HG03135 (cell line): Measurements from ENCODE around the gene MAML3.

Experiments
- ATAC-seq: cut with Tn5 transposase; IDR thresholded peaks from one replicate; pipeline ENCODE4 v1.9.1; 2021; ENCODE audit warnings: mild to moderate bottlenecking, moderate library complexity; ENCODE audit not compliant: unreplicated experiment

Gene MAML3

DNA sequence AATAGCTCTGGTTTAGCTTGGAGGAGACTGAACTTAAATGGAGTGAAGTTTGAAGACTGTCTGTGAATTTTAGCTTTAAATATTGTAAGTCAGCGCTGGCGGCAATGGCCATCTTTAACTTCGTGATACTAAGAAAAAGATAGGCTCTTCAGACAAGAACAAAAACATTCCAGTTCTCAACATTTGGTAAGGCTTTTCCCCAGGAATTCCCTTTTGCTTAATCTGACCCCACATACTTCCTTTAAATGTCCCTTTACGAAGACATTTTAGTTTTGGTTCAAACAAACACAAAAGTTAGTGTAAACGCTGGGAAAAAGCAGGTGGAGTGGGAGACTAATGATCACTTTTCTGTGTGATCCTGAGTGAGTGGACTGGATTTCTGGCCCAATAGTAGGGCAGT lies 106.2 kb downstream of the MAML3 start:
- no peak for ATAC-seq

DNA sequence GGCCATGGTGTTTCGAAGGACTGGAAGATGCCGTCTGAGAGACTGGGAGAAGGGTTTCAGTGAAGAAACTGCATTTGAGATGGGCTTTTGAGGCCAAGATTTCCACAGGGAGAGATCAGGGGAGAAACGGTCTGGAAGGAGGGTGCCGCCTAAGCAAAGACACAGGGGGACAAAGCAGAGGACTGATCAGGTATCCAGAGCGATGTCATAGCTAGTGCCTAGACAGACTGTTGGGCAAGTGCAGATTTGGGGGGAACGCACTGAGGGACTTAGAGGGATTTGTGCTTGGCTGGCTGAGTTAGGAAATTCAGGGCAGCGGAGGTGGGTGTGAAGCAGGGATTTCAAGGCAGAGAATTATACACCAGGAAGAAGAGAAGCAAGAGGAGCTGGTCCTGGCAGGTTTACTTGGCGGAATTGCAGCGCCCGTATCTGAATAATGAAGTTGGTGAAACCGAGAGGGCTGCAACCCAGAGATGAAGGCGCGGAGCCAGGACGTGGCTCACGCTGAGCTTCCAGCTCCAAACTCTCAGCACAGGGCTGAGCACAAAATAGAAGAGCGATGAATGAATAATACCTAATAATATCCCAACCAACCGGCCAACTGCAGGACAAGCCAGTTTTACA lies 106.9 kb downstream of the MAML3 start:
- ATAC-seq: no peak

DNA sequence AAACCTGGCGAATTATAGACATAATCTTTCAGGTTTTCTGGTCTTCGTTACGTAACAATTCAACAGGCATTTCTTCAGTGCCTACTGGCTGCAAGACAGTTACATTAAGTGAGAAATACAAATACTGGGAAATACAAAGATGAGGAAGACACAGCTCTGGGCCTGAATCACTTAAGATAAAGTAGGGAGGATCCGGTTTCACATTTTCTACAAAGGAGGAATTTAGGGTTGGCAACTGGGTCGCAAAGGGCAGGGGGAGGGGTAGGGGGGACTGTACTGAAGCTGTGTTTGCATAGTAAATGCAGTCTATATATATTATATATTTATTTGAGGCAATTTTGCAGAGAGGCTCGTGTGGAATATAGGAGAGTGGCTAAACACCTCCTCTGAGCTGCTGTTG lies 107.4 kb downstream of the MAML3 start:
- ATAC-seq: no peak

DNA sequence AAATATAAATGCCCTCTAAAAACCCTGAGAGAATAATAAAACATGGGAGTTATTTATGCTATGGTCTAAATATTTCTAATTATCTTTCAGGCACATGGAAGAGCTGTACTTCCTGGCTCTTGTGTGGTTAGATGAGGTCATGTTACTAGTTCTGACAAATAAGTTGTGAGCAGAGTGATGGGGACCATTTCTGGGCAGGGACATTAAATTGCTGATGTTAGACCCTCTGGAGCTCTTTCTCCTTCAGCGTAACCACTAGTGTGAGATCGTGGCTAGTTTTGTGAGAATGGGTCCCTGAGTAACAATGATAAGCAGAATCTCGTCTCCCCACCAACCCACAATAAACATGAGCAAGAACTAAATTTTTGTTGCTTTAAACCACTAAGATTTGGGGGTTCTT lies 108.0 kb downstream of the MAML3 start:
- ATAC-seq: no peak

DNA sequence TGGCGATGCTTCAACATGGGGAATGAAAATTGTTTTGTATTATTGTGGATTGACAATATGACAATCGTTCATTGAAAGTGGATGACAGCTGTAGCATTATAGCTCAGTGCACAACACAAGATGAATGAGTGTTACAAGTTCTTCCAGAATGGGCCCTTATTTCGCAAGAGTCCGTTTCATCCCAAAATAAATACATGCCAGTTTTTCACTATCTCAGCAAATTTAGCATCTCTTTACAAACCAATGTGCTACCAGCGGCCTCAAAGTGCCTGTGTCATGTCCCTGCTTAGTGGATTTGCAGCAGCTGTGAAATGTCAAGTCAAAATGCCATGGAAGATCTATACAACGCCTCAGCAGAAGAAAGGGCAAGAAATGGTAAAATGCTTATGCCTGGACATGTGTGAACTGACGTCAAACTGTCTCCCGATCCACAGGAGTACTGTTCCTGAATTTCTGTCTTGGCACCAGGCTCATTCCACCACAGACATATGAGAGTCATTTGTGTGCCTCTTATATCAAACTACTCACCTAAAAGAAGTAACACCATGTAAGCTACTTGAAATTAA lies 109.6 kb downstream of the MAML3 start:
- ATAC-seq: no peak

DNA sequence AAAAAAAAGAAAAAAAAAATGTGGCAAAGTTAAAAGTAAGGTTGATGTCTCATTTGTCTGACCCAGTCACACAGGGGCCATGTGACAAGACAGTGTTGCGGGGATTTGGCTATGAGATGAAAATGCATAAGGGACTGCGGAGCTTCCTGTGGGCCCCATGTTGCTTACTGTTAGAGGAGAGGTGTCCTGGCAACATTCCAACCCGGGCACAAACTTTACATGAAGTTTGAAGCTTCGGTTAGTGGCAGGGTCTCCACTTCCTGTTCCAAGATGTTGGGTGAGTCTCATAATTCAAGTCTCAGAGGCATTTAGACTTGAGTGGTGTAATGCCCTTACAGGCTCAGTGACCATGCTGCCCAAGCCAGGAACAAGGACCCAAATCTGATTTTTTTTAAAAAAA lies 111.3 kb downstream of the MAML3 start:
- no peak for ATAC-seq

- no peak for ATAC-seq
These were observed 115.9 kb downstream of the MAML3 start for GRCh38 chr4:140038031-140038533.

GRCh38 chr4:140037353-140038030 lies 116.5 kb downstream of the MAML3 start:
- ATAC-seq: no peak

GRCh38 chr4:140031706-140032105 lies 122.3 kb downstream of the MAML3 start:
- ATAC-seq: no peak

- ATAC-seq: no peak
These were observed 122.9 kb downstream of the MAML3 start for GRCh38 chr4:140031061-140031460.

DNA sequence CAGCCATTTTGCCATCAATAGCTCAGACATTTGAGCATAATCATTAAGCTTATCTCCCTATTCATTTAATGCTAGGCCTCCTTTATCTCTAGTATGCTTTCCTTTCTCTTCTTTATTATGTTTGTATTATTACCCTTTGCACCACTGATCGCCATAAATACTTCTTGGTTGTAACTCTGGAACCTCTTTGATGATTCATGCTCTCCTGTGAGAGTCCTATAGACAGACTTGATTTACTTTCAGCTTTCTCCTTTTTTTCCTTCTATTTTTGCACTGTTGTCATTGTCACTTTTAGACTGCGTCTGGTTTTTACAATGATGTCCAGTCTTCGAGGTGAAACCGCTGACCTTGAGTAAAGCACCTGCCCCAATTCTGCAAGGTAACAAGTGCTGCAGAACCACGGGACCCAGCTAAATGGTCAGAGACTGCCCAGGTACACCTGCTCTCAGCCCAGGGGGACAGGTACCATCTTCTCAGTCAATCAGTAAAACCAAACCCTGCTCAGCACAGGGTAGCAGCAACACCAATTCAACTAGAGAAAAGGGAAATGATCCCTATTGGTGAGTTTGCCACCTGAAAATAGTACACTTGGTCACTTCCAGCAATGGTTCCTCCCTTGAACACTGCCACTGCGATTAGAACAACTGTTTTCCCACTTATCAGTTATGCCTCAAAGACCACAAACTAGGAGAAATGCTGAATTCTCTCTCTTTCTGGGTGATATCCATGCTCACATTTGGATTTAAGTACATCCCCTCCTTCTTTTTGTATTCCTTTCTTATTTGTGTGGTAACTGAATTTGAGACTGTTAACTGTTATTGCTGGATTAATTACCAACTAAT lies 125.1 kb downstream of the MAML3 start:
- ATAC-seq: no peak

DNA sequence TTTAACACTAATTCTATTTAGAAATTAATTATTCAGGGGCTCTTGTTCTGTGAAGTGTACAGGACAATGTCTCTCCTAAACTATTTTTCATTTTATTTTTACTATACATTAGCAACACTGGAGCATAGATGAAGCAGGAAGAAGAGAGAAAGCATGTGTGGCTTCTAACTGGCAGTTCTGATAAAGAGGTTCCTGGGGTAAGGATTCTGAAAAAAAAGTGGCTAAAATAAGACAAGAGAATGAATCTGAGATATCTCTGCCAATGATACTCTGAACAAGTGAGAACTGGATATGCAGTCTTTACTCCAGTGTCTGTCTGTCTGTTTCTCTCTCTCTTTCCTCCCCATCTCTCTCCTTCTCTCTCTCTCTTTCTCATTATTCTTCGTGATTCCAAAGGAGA lies 125.9 kb downstream of the MAML3 start:
- no peak for ATAC-seq

DNA sequence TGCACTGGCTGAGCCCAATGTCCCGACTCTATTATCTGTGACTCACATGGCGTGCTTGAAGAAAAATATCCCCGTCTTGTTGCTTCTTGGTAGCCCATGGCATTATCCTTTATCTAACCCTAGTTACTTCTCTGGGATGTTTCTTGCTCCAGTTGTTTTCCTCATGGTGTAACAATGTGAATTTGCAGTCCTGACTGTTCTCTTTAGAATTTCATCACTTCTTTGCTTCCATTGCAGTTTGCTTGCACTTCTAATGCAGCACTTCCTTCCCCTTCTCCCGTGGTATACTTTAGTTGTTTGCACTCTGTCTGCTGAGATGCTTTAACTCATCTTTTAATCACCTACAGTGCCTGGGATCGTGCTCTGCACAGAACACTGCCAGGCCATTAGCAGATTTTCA lies 126.9 kb downstream of the MAML3 start:
- no peak for ATAC-seq

DNA sequence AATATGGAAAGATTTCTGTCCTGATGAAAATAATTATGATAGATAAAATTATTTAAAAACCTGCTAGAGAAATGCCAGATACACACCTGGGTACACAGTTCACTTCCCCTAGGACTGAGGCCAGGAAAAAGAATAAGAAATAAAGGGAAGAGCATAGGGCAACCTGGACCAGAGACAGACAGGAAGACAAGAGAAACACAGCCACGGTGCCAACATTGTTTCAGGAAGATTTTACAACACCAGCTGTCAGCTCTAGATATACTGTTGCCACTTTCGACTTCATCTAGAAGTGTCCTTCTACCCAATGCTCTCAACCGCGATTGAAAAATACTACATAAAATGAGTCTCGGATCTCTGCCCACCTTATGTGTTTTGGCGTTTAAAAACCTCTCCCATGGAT lies 128.5 kb downstream of the MAML3 start:
- ATAC-seq: no peak

- no peak for ATAC-seq
These were observed 133.3 kb downstream of the MAML3 start for GRCh38 chr4:140020457-140021361.

- no peak for ATAC-seq
These were observed 134.2 kb downstream of the MAML3 start for GRCh38 chr4:140019619-140020347.

DNA sequence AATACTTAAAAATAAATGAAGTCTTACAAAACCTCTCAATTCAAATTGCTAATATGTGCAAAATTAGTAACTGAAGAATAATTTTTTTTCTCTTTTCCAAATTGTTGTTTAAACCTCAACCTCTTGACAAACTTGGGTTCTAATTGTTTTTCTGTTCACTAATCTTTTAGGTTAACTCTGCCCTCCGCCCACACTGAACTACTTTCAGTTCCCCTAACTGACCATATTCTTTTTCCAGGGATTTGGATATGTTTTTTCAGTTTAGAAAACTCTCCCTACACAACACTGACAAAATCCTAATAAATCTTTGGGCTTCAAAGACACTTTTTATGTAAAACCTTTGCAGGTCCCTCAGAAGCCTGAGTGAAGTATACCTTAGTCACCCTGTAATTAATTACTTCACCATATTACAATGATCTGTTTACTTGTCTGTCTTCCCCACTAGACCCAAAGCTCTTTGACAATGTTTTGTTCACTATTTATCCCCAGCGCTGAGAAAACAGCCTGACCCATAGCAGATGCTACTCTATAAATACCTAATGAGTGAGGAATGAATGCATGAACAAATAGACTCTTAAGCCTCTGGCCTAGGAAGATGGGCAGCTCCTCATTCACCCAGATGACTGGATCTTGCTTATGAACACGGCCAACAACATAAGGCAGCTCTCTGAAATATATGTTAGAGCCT lies 134.9 kb downstream of the MAML3 start:
- ATAC-seq: no peak

DNA sequence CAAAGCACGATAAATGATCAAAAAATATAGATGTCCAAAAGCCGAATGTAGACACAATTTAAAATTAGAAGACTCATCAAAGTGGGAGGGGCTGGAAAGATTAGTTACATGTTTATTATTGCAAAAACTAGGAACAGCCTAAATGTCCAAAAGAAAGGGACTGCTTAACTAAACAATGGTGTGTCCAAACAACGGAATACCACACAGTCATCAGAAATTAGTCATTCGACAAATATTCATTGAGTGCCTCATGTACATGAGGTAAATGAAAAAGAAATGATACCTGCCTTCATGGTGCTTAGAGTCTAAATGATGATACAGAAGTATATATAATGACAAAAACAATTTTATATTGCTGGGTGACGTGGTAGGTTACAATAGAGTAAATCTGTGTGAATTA lies 139.7 kb downstream of the MAML3 start:
- ATAC-seq: no peak
